ENCODE data around the gene TMEM258. TPM values are rescaled to one million over a fixed set of nuclear protein-coding genes. Genes with fewer than 3 reads are reported as not detected.

The TMEM258 gene
- total and polyA plus RNA-seq, 9 of the 15 experiments (the other 6 are each of a cell fraction or from before 2014, with no cell fraction given): 97.2 to 856 (median 231) TPM

GRCh38 chr11:61839742-61840141, 47.3 kb upstream of the TMEM258 start (continued):
- no peak for TF ChIP-seq ZBTB40 (IDR thresholded peaks at IDR 0.05)
- TF ChIP-seq ZBTB40 (CRISPR knock-in tag; IDR thresholded peaks at IDR 0.05): no peak
- no peak for TF ChIP-seq XRCC5 (IDR thresholded peaks at IDR 0.05; ENCODE audit: low read depth, low read length)
- 0 out of 2 replicates have a peak, but pooled peaks have one; percentile 27 for TF ChIP-seq SMARCA5 (IDR thresholded peaks at IDR 0.05)

Measured in K562 (cell line).